Measurements from ENCODE around the gene SYT12.

SYT12 gene

GRCh38 chr11:67048515-67049130, 25.7 kb downstream of the SYT12 start:
- TF ChIP-seq CTCF (IDR thresholded peaks at IDR 0.05; ENCODE audit: low read depth, low read length): no peak
- DNase-seq: no peak
- H3K4me3 ChIP-seq (ENCODE audit: low read depth, low read length): no peak overlapping the region
- no peaks in the 10 kb centered on the region for H3K27me3 ChIP-seq (ENCODE audit: insufficient read depth, low read depth, severe bottlenecking)
- H3K9me3 ChIP-seq (ENCODE audit: severe bottlenecking): no peaks in the 10 kb centered on the region
- no peaks in the 10 kb centered on the region for H3K36me3 ChIP-seq
- no peak overlapping the region for H3K27ac ChIP-seq

- H3K27me3 ChIP-seq (ENCODE audit: insufficient read depth, low read depth, severe bottlenecking): no peaks in the 10 kb centered on the region
- H3K27ac ChIP-seq: no peak overlapping the region
- H3K36me3 ChIP-seq: no peaks in the 10 kb centered on the region
- peak; percentile 57 for DNase-seq
- no peak overlapping the region for H3K4me3 ChIP-seq (ENCODE audit: low read depth, low read length)
- no peaks in the 10 kb centered on the region for H3K9me3 ChIP-seq (ENCODE audit: severe bottlenecking)
- TF ChIP-seq CTCF (IDR thresholded peaks at IDR 0.05; ENCODE audit: low read depth, low read length): peak; percentile 72
Observed at GRCh38 chr11:67050139-67050538, 27.2 kb downstream of the SYT12 start.

- Histone ChIP-seq H3K27me3 (ENCODE audit: insufficient read depth, low read depth, severe bottlenecking) (no peaks in the 10 kb centered on the region), H3K4me3 (ENCODE audit: low read depth, low read length) (no peak overlapping the region), H3K27ac (no peak overlapping the region), H3K9me3 (ENCODE audit: severe bottlenecking) (no peaks in the 10 kb centered on the region), H3K36me3 (no peaks in the 10 kb centered on the region)
- DNase-seq: no peak
- no peak for TF ChIP-seq CTCF (IDR thresholded peaks at IDR 0.05; ENCODE audit: low read depth, low read length)
Observed at GRCh38 chr11:67051180-67051893, 28.4 kb downstream of the SYT12 start.

GRCh38 chr11:67051945-67052488, 29.1 kb downstream of the SYT12 start:
- no peak for DNase-seq
- Histone ChIP-seq H3K27me3 (ENCODE audit: insufficient read depth, low read depth, severe bottlenecking) (no peaks in the 10 kb centered on the region), H3K27ac (no peak overlapping the region), H3K9me3 (ENCODE audit: severe bottlenecking) (no peaks in the 10 kb centered on the region), H3K36me3 (no peaks in the 10 kb centered on the region), H3K4me3 (ENCODE audit: low read depth, low read length) (no peak overlapping the region)
- no peak for TF ChIP-seq CTCF (IDR thresholded peaks at IDR 0.05; ENCODE audit: low read depth, low read length)

GRCh38 chr11:67052891-67053290, 30.0 kb downstream of the SYT12 start:
- Histone ChIP-seq H3K36me3 (no peaks in the 10 kb centered on the region), H3K9me3 (ENCODE audit: severe bottlenecking) (no peaks in the 10 kb centered on the region), H3K27ac (no peak overlapping the region), H3K27me3 (ENCODE audit: insufficient read depth, low read depth, severe bottlenecking) (no peaks in the 10 kb centered on the region), H3K4me3 (ENCODE audit: low read depth, low read length) (no peak overlapping the region)
- DNase-seq: no peak
- no peak for TF ChIP-seq CTCF (IDR thresholded peaks at IDR 0.05; ENCODE audit: low read depth, low read length)

Data from WERI-Rb-1 (cell line).